ENCODE measurements around the gene GAA.

DNA sequence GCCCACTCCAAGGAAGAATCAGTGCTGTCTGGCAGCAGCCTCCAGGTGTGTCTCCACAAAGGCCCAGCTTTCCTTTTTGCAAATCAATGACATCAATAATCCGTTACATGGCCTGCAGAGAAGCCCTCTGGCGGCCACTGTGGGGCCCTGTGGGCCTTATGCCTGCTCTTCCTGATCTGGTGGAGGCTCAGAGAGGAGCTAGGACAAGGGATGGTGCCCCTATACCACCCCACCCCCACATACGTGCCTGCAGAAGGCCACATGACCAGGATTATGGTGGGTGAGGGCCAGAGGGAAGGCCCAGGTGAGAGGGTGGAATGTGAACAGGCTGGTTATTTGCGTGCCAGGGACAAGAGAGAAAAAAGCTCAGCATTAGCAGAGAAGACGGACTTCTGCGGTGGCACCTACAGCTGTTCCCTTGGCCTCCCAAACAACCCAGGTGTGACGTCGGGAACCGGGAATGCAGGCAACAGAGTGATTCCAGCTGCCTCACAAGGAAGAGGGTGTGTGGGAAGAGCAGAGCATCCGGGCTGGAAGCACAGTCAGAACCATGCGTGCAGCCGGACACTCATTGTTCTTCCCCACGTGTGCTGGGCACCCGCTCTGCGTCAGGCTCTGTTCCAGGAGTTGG is 23.1 kb downstream of the GAA start:
- TF ChIP-seq, protein P1, sequence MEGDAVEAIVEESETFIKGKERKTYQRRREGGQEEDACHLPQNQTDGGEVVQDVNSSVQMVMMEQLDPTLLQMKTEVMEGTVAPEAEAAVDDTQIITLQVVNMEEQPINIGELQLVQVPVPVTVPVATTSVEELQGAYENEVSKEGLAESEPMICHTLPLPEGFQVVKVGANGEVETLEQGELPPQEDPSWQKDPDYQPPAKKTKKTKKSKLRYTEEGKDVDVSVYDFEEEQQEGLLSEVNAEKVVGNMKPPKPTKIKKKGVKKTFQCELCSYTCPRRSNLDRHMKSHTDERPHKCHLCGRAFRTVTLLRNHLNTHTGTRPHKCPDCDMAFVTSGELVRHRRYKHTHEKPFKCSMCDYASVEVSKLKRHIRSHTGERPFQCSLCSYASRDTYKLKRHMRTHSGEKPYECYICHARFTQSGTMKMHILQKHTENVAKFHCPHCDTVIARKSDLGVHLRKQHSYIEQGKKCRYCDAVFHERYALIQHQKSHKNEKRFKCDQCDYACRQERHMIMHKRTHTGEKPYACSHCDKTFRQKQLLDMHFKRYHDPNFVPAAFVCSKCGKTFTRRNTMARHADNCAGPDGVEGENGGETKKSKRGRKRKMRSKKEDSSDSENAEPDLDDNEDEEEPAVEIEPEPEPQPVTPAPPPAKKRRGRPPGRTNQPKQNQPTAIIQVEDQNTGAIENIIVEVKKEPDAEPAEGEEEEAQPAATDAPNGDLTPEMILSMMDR (IDR thresholded peaks at IDR 0.05) = peak; percentile 69
- no peak for TF ChIP-seq EZH2phosphoT487 (IDR thresholded peaks at IDR 0.05)
